Stimulated activated CD4-positive, alpha-beta T cell treated with anti-CD3 and anti-CD28 coated beads, Interleukin-1b, Interleukin-23, amount 100 ng/mL, for 48 hours (primary cell): ENCODE results near the gene TRIM52.
"Not testable (repeated sequence)": the region's sequence is repeated elsewhere in the genome, so short reads cannot be mapped to it uniquely, and the experiment has no call there.

ENCODE experiments used
- DNase-seq: peaks from one replicate; pipeline ENCODE4 v3.0.0-alpha.2; 2020

Gene TRIM52

GRCh38 chr5:181260720-181261319, at the start of gene TRIM52:
Gene TRIM52 (minus strand): TSS chr5:181261143. CDS start chr5:181260813, 330 bp downstream.
- peak; percentile 92 for DNase-seq

- not testable (repeated sequence) for DNase-seq
Observed at GRCh38 chr5:181287331-181287730, 26.4 kb upstream of the TRIM52 start.

- not testable (repeated sequence) for DNase-seq
Observed at GRCh38 chr5:181285962-181286705, 25.2 kb upstream of the TRIM52 start.

GRCh38 chr5:181283841-181284755, 23.2 kb upstream of the TRIM52 start:
- not testable (repeated sequence) for DNase-seq

GRCh38 chr5:181283347-181283746, 22.4 kb upstream of the TRIM52 start:
- DNase-seq = no peak

- no peak for DNase-seq
Observed at GRCh38 chr5:181282874-181283273, 21.9 kb upstream of the TRIM52 start.

- not testable (repeated sequence) for DNase-seq
Observed at GRCh38 chr5:181282415-181282814, 21.5 kb upstream of the TRIM52 start.

GRCh38 chr5:181281984-181282316, 21.0 kb upstream of the TRIM52 start:
- DNase-seq = no peak

- DNase-seq = no peak
Observed at GRCh38 chr5:181281077-181281983, 20.4 kb upstream of the TRIM52 start.

GRCh38 chr5:181280251-181280762, 19.4 kb upstream of the TRIM52 start:
- no peak for DNase-seq

- not testable (repeated sequence) for DNase-seq
Observed at GRCh38 chr5:181273433-181273744, 12.4 kb upstream of the TRIM52 start.

GRCh38 chr5:181271081-181271480, 10.1 kb upstream of the TRIM52 start:
- DNase-seq = no peak

GRCh38 chr5:181267907-181268306, 7.0 kb upstream of the TRIM52 start:
- not testable (repeated sequence) for DNase-seq

GRCh38 chr5:181267291-181267904, 6.5 kb upstream of the TRIM52 start:
- DNase-seq = not testable (repeated sequence)

GRCh38 chr5:181265092-181265671, 4.2 kb upstream of the TRIM52 start:
- DNase-seq = no peak

- no peak for DNase-seq
Observed at GRCh38 chr5:181263633-181264032, 2.7 kb upstream of the TRIM52 start.

GRCh38 chr5:181261320-181262049, 542 bp upstream of the TRIM52 start:
- peak; percentile 69 for DNase-seq

- DNase-seq = no peak
Observed at GRCh38 chr5:181259974-181260719, 796 bp downstream of the TRIM52 start.

- DNase-seq = no peak
Observed at GRCh38 chr5:181259283-181259682, 1.7 kb downstream of the TRIM52 start.

GRCh38 chr5:181258576-181258975, 2.4 kb downstream of the TRIM52 start:
- DNase-seq = no peak
